Stimulated activated CD8-positive, alpha-beta memory T cell treated with anti-CD3 and anti-CD28 coated beads, Interleukin-15, amount 100 ng/mL, for 24 hours (primary cell): ENCODE data around the gene MSX2.

ENCODE experiments used
- DNase-seq: peaks from one replicate; pipeline ENCODE4 v3.0.0-alpha.2; 2020; ENCODE audit warnings: low read depth

Gene MSX2

DNA sequence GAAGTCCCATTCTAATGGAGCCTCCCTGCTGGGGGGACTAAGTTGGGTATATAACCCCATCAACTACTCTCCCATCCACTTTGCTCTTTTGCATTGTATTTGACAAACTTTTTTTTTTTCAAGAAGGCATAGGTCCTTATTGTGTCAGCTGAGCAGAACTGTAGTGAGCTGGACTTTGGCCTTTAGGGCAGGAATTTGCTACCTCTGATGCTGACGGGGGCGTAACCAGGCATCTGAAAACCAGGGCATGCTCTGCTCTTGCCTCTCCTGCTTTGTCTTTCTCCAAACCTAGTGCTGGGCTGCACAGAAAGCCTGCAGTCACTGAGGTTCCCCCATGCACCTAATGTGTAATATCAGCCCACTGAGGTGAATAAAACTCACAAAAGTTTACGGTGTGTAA, 49.0 kb downstream of the MSX2 start:
- DNase-seq = no peak

DNA sequence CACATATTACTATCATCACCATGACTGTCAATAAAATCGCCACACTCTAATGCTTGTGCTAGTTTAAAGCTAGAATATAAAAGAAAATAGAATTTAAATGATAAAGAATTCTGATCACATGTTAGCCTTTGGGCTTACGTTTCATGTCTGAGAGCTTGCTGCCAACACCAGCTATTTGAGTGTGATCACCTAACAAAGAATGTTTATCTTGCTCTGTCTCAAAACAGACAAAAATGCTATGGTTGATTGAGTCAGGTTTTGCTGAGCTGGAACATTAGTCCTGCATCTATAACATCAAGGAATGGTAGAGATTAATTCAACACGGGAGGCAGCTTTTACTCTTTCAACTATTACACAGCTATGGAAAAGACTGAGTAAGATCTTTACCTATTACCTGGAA, 50.7 kb downstream of the MSX2 start:
- no peak for DNase-seq

DNA sequence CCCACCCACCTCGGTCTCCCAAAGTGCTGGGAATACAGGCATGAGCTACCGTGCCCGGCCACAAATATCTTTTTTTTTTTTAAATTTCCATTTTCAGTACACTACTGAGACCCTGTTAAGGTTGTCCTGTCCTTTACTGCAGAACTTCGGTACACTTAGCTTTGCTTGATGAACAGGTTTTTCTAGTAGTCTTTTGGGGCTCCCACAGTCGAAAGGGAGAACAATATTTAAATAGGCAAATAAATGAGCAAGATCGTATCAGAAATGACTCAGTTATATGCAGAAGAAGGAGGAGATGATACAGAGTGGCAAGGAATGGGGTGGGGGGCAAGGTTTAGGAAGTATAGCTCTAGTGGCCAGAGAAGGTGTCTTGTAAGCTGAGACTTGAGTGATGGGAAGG, 52.7 kb downstream of the MSX2 start:
- no peak for DNase-seq

DNA sequence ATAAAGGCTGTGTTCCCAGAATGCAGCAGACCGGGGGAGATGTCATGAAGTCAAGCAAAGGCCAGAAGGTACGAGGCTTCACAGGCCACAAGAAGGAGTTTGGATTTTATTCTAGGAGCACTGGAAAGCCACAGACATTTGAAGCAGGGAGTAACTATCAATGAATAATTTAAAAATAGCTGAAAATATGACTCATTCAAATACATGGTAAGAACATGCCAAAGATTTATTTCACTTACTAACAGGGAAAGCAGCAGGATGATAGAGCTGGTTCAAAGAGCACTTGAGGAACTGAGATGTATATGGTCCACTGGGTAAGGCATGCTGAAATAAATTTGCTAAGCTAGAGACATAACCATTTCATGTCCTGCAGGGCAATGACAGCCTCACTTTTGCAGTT, 53.2 kb downstream of the MSX2 start:
- no peak for DNase-seq
